Cardiac muscle cell (in vitro differentiated cells and primary cell): ENCODE measurements around the gene CELSR1. TPM values are rescaled to one million over a fixed set of nuclear protein-coding genes. Genes with fewer than 3 reads are reported as not detected.
A peak's percentile ranks its signal among the peaks of the same experiment; 100 is the strongest.

Experiments
- DNase-seq, 2 donors: peaks; one replicate each; pipeline versions ENCODE4 v3.0.0 to v3.0.0-alpha.2; 2010 to 2017; ENCODE audit warnings: low read depth in 1 of 2, low spot score in 1 of 2
- H3K27ac ChIP-seq: fragments of 200-600 bp; sonication (generic); 2 replicates; pipeline ENCODE4 v1.5.1; 2016
- H3K27me3 ChIP-seq: fragments of 200-600 bp; sonication (generic); 2 replicates; pipeline ENCODE4 v1.6.0; 2016; ENCODE audit warnings: control low read depth
- H3K36me3 ChIP-seq: fragments of 200-600 bp; sonication (generic); 2 replicates; pipeline ENCODE4 v1.5.1; 2016; ENCODE audit warnings: control low read depth
- H3K4me1 ChIP-seq: fragments of 200-600 bp; sonication (generic); 2 replicates; pipeline ENCODE4 v1.8.1; 2017; ENCODE audit warnings: low read depth, mild to moderate bottlenecking, mixed run types
- H3K4me3 ChIP-seq: fragments of 200-600 bp; sonication (generic); 2 replicates; pipeline ENCODE4 v1.5.1; 2016; ENCODE audit warnings: mild to moderate bottlenecking
- H3K9me3 ChIP-seq: fragments of 200-600 bp; sonication (generic); 2 replicates; pipeline ENCODE4 v1.5.1; 2017; ENCODE audit warnings: low read depth, mild to moderate bottlenecking, control low read depth
- CTCF ChIP-seq: IDR thresholded peaks from 2 replicates; pipeline ENCODE4 v1.5.1; 2012; ENCODE audit warnings: low read depth, mild to moderate bottlenecking, low read length
- polyA plus RNA-seq: library from polyadenylated mRNA; unstranded; fragments of >200 nt; fragmentation: Nextera tagmentation; extraction: Ambion mirVana; gene quantifications from 2 replicates; pipeline ENCODE4 v1.2.1, GENCODE V29; 2016
- total RNA-seq: library from RNA; depleted of rRNA; stranded (reverse); fragments of >200 nt; gene quantifications from 2 replicates; pipeline ENCODE4 v1.2.3, GENCODE V29; 2016

CELSR1 gene
- total and polyA plus RNA-seq, 2 experiments from 2014 or later = 9.0 to 37.4 TPM

- H3K27me3 ChIP-seq = no peaks in the 10 kb centered on the region
- H3K9me3 ChIP-seq = no peaks in the 10 kb centered on the region
- no peaks in the 10 kb centered on the region for H3K4me1 ChIP-seq
- no peak for DNase-seq
- H3K36me3 ChIP-seq = peaks cover 4% of the 10 kb centered on the region
- H3K4me3 ChIP-seq = no peak overlapping the region
- no peak for TF ChIP-seq CTCF
- H3K27ac ChIP-seq = no peak overlapping the region
Measured at GRCh38 chr22:46430961-46431838, 106.2 kb downstream of the CELSR1 start.

- DNase-seq = no peak
Measured at GRCh38 chr22:46429325-46429853, 108.0 kb downstream of the CELSR1 start.

DNA sequence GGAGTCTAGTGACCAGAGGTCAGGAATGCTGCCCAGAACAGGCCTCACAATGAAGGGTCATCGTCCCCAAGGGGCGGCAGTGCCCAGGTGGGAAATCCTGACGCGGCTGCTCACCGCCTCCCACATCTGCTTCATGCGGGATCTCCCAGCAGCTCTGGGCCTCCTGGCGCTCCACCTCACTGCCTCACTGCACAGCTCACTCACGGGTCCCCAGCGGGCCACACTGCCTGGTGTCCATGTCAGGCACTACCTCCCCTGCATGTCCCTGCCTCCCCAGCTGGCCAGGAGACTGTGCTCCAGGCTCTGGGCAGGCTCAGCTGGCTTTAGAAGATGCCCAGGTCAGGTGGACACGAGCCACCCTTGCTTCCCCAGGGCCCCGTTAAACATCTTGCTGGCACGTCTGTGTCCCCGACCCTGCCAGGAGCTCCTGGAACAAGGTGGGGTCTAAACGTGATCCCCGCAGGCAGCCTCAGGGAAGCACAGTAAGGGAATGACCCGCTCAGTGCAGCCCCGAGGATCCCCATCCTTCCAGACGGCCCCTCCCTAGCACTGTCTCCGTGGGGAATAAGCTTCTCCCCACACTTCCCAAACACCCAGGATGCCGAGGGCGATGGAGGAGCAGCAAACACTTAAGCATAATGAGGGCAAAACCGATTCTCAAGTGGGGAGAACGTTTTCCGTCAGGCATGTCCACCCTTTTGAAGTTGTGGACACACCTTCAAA, 108.7 kb downstream of the CELSR1 start:
- Histone ChIP-seq H3K36me3 (no peaks in the 10 kb centered on the region), H3K4me1 (no peaks in the 10 kb centered on the region), H3K9me3 (no peaks in the 10 kb centered on the region), H3K27me3 (no peaks in the 10 kb centered on the region), H3K4me3 (no peak overlapping the region), H3K27ac (no peak overlapping the region)
- TF ChIP-seq CTCF = no peak
- no peak for DNase-seq

More at GRCh38 chr22:46429325-46429853, 108.0 kb downstream of the CELSR1 start:
- no peak for TF ChIP-seq CTCF
- H3K9me3 ChIP-seq = no peaks in the 10 kb centered on the region
- no peaks in the 10 kb centered on the region for H3K4me1 ChIP-seq
- no peaks in the 10 kb centered on the region for H3K27me3 ChIP-seq
- H3K4me3 ChIP-seq = no peak overlapping the region
- no peaks in the 10 kb centered on the region for H3K36me3 ChIP-seq
- no peak overlapping the region for H3K27ac ChIP-seq

- Histone ChIP-seq H3K36me3 (no peaks in the 10 kb centered on the region), H3K27me3 (no peaks in the 10 kb centered on the region), H3K4me1 (no peaks in the 10 kb centered on the region), H3K27ac (no peak overlapping the region), H3K9me3 (no peaks in the 10 kb centered on the region), H3K4me3 (no peak overlapping the region)
- TF ChIP-seq CTCF = no peak
- DNase-seq = no peak
Measured at GRCh38 chr22:46428171-46428570, 109.2 kb downstream of the CELSR1 start.

- H3K9me3 ChIP-seq = no peaks in the 10 kb centered on the region
- no peaks in the 10 kb centered on the region for H3K4me1 ChIP-seq
- no peak overlapping the region for H3K27ac ChIP-seq
- H3K27me3 ChIP-seq = no peaks in the 10 kb centered on the region
- no peaks in the 10 kb centered on the region for H3K36me3 ChIP-seq
- peak in 1 of 2 donors; percentile 11 for DNase-seq
- no peak for TF ChIP-seq CTCF
- H3K4me3 ChIP-seq = no peak overlapping the region
Measured at GRCh38 chr22:46425016-46425415, 112.4 kb downstream of the CELSR1 start.
